Measurements from ENCODE around the gene SGCD.

GRCh38 chr5:156363861-156364260 lies 36.9 kb downstream of the SGCD start:
- TF ChIP-seq CTCF (IDR thresholded peaks at IDR 0.05 in 2 of 3, conservative IDR thresholded peaks at IDR 0.05 in 1 of 3; ENCODE audit: borderline replicate concordance in 1 of 3, insufficient read depth in 1 of 3, low read depth in 2 of 3, low read length in 2 of 3) (no peak), EZH2phosphoT487 (IDR thresholded peaks at IDR 0.05; ENCODE audit: borderline replicate concordance) (no peak), POLR2A (IDR thresholded peaks at IDR 0.05; ENCODE audit: borderline replicate concordance, extremely low read depth, insufficient read depth, insufficient read length) (no peak), RAD21 (IDR thresholded peaks at IDR 0.05; ENCODE audit: low read depth) (no peak), EZH2 (IDR thresholded peaks at IDR 0.05) (no peak), MAX (IDR thresholded peaks at IDR 0.05) (no peak), JUND (IDR thresholded peaks at IDR 0.05) (no peak)
- TF ChIP-seq, protein P1, sequence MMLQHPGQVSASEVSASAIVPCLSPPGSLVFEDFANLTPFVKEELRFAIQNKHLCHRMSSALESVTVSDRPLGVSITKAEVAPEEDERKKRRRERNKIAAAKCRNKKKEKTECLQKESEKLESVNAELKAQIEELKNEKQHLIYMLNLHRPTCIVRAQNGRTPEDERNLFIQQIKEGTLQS (IDR thresholded peaks at IDR 0.05), result no peak

Data from HCT116 (cell line).